Adrenal gland (tissue), 5 donors: Measurements from ENCODE around the gene FABP1.

Source experiments
- CTCF ChIP-seq, 6 experiments: fragments of 450-650 bp in 4 of 6; fragments of 200-600 bp in 2 of 6; sonication (generic) in 1 of 6; IDR thresholded peaks; 1 replicate in 5 of 6; 2 replicates in 1 of 6; pipeline versions ENCODE4 v1.5.1 to v1.8.0; 2016 to 2021; ENCODE audit warnings: antibody characterized with exemption in 6 of 6, mild to moderate bottlenecking in 2 of 6, moderate library complexity in 1 of 6
- POLR2A ChIP-seq, 2 donors: fragments of 450-650 bp; IDR thresholded peaks; one replicate each; pipeline ENCODE4 v1.6.1; 2017; ENCODE audit warnings: antibody characterized with exemption in 2 of 2, mild to moderate bottlenecking in 2 of 2, moderate library complexity in 1 of 2
- donor health status: DM: no; HTN: no; CAD: no.

GRCh38 chr2:88074854-88075292, 53.0 kb downstream of the FABP1 start:
- no peak for TF ChIP-seq CTCF (IDR thresholded peaks at IDR 0.05)
- no peak for TF ChIP-seq POLR2A (IDR thresholded peaks at IDR 0.05)
